ENCODE data around the gene C17orf50.

The C17orf50 gene

GRCh38 chr17:35757243-35757642 lies 3.4 kb upstream of the C17orf50 start:
- DNase-seq, result no peak

GRCh38 chr17:35761601-35762000 lies 914 bp downstream of the C17orf50 start:
- DNase-seq, result no peak

GRCh38 chr17:35763767-35764122 lies 3.1 kb downstream of the C17orf50 start:
- no peak for DNase-seq

GRCh38 chr17:35764123-35764991 lies 3.7 kb downstream of the C17orf50 start:
- DNase-seq, result peak; percentile 93 to 95

- DNase-seq, result no peak
Measured at GRCh38 chr17:35765086-35765710, 4.5 kb downstream of the C17orf50 start.

- no peak for DNase-seq
Measured at GRCh38 chr17:35765756-35766488, 5.2 kb downstream of the C17orf50 start.

- no peak for DNase-seq
Measured at GRCh38 chr17:35766489-35766877, 5.8 kb downstream of the C17orf50 start.

GRCh38 chr17:35766903-35767510 lies 6.3 kb downstream of the C17orf50 start:
- no peak for DNase-seq

- DNase-seq, result no peak
Measured at GRCh38 chr17:35768797-35769196, 8.1 kb downstream of the C17orf50 start.

- no peak for DNase-seq
Measured at GRCh38 chr17:35769895-35770486, 9.3 kb downstream of the C17orf50 start.

GRCh38 chr17:35773129-35773528 lies 12.4 kb downstream of the C17orf50 start:
- DNase-seq, result no peak

GRCh38 chr17:35773679-35774425 lies 13.2 kb downstream of the C17orf50 start:
- DNase-seq, result no peak

- DNase-seq, result no peak
Measured at GRCh38 chr17:35774499-35774898, 13.8 kb downstream of the C17orf50 start.

- no peak for DNase-seq
Measured at GRCh38 chr17:35775039-35775438, 14.4 kb downstream of the C17orf50 start.

GRCh38 chr17:35775583-35775982 lies 14.9 kb downstream of the C17orf50 start:
- DNase-seq, result no peak

- DNase-seq, result no peak
Measured at GRCh38 chr17:35778641-35779196, 18.0 kb downstream of the C17orf50 start.

- DNase-seq, result no peak
Measured at GRCh38 chr17:35780950-35781349, 20.3 kb downstream of the C17orf50 start.

GRCh38 chr17:35784895-35785294 lies 24.2 kb downstream of the C17orf50 start:
- no peak for DNase-seq

GRCh38 chr17:35786941-35787432 lies 26.3 kb downstream of the C17orf50 start:
- no peak for DNase-seq

- no peak for DNase-seq
Measured at GRCh38 chr17:35788477-35789368, 28.0 kb downstream of the C17orf50 start.

GRCh38 chr17:35790841-35791240 lies 30.2 kb downstream of the C17orf50 start:
- DNase-seq, result no peak

Data from NCI-H2081 (cell line).